Measurements from ENCODE around the gene TAGLN.
"Not testable (repeated sequence)": the region's sequence is repeated elsewhere in the genome, so short reads cannot be mapped to it uniquely, and the experiment has no call there.

Gene TAGLN

GRCh38 chr11:117195761-117196160, 3.4 kb upstream of the TAGLN start:
- DNase-seq (ENCODE audit: low read depth) = no peak

GRCh38 chr11:117197006-117197405, 2.2 kb upstream of the TAGLN start:
- no peak for DNase-seq (ENCODE audit: low read depth)

- no peak for DNase-seq (ENCODE audit: low read depth)
Observed at GRCh38 chr11:117197516-117198456, 1.4 kb upstream of the TAGLN start.

GRCh38 chr11:117198613-117199012, 557 bp upstream of the TAGLN start:
- DNase-seq (ENCODE audit: low read depth) = no peak

GRCh38 chr11:117199916-117200812, 994 bp downstream of the TAGLN start:
- DNase-seq (ENCODE audit: low read depth) = no peak

- no peak for DNase-seq (ENCODE audit: low read depth)
Observed at GRCh38 chr11:117200813-117201657, 1.9 kb downstream of the TAGLN start.

GRCh38 chr11:117201658-117202305, 2.6 kb downstream of the TAGLN start:
- no peak for DNase-seq (ENCODE audit: low read depth)

GRCh38 chr11:117202386-117203068, 3.4 kb downstream of the TAGLN start:
- no peak for DNase-seq (ENCODE audit: low read depth)

GRCh38 chr11:117203069-117203407, 3.9 kb downstream of the TAGLN start:
- DNase-seq (ENCODE audit: low read depth) = no peak

GRCh38 chr11:117204283-117205080, 5.3 kb downstream of the TAGLN start:
- DNase-seq (ENCODE audit: low read depth) = no peak

GRCh38 chr11:117205211-117205818, 6.1 kb downstream of the TAGLN start:
- DNase-seq (ENCODE audit: low read depth) = no peak

GRCh38 chr11:117206111-117206510, 6.9 kb downstream of the TAGLN start:
- not testable (repeated sequence) for DNase-seq (ENCODE audit: low read depth)

GRCh38 chr11:117206859-117207258, 7.7 kb downstream of the TAGLN start:
- DNase-seq (ENCODE audit: low read depth) = not testable (repeated sequence)

- DNase-seq (ENCODE audit: low read depth) = not testable (repeated sequence)
Observed at GRCh38 chr11:117207481-117207880, 8.3 kb downstream of the TAGLN start.

GRCh38 chr11:117208710-117209109, 9.5 kb downstream of the TAGLN start:
- not testable (repeated sequence) for DNase-seq (ENCODE audit: low read depth)

- DNase-seq (ENCODE audit: low read depth) = not testable (repeated sequence)
Observed at GRCh38 chr11:117209351-117210125, 10.4 kb downstream of the TAGLN start.

GRCh38 chr11:117210620-117211019, 11.4 kb downstream of the TAGLN start:
- no peak for DNase-seq (ENCODE audit: low read depth)

GRCh38 chr11:117212697-117213355, 13.7 kb downstream of the TAGLN start:
- DNase-seq (ENCODE audit: low read depth) = no peak
